ENCODE measurements around the gene EFNA3. TPM values are rescaled to one million over a fixed set of nuclear protein-coding genes. Genes with fewer than 3 reads are reported as not detected.

EFNA3 gene
- total RNA-seq, 4 donors from 2014 or later, result 0.55 to 1.8 (median 1.6) TPM; not detected in 1

DNA sequence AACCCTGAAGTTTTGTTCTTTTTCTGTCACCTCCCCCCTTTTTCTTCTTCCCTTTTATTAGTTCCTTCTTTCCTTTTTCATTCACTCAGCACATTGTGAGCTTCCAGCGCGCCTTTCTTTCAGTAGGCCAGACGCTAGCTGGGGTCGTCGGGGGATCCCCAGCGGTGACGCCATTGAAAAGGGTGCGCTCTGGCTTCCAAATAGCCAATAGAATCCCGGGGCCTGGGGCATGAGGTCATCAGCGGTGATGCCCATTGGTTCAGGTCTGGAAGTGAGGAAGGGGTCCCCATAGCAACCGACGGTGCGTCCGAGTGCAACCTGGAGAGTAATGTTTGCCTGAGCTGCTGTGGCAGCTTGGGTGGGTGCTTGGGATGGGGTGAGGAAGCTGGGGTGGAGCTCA is 6.9 kb upstream of the EFNA3 start:
- TF ChIP-seq, protein P1, sequence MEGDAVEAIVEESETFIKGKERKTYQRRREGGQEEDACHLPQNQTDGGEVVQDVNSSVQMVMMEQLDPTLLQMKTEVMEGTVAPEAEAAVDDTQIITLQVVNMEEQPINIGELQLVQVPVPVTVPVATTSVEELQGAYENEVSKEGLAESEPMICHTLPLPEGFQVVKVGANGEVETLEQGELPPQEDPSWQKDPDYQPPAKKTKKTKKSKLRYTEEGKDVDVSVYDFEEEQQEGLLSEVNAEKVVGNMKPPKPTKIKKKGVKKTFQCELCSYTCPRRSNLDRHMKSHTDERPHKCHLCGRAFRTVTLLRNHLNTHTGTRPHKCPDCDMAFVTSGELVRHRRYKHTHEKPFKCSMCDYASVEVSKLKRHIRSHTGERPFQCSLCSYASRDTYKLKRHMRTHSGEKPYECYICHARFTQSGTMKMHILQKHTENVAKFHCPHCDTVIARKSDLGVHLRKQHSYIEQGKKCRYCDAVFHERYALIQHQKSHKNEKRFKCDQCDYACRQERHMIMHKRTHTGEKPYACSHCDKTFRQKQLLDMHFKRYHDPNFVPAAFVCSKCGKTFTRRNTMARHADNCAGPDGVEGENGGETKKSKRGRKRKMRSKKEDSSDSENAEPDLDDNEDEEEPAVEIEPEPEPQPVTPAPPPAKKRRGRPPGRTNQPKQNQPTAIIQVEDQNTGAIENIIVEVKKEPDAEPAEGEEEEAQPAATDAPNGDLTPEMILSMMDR (IDR thresholded peaks at IDR 0.05 in 4 of 5, conservative IDR thresholded peaks at IDR 0.05 in 1 of 5), result no peak
- no peak for TF ChIP-seq POLR2A (IDR thresholded peaks at IDR 0.05)
- Histone ChIP-seq H3K9me3 (no peaks in the 10 kb centered on the region), H3K36me3 (no peaks in the 10 kb centered on the region), H3K4me1 (peaks cover 5 to 11% of the 10 kb centered on the region in 2 donors), H3K27me3 (no peaks in the 10 kb centered on the region), H3K4me3 (no peak overlapping the region), H3K27ac (peak overlapping the region in 1 of 4 donors; percentile 67)
- DNase-seq, result no peak
- intact Hi-C loops (cut with DNase I; ENCODE audit: low total_unique reads) (no loop called here), in situ Hi-C loops (cut with MboI; ENCODE audit: low sequenced_read_pairs in 4 of 4) (loop anchor here in 1 of 4 donors (25.0 kb wide), 1 partner anchor 109 kb away; the partner anchor contains the start of genes CKS1B, PBXIP1, PYGO2 and SHC1)
- no peak for ATAC-seq

DNA sequence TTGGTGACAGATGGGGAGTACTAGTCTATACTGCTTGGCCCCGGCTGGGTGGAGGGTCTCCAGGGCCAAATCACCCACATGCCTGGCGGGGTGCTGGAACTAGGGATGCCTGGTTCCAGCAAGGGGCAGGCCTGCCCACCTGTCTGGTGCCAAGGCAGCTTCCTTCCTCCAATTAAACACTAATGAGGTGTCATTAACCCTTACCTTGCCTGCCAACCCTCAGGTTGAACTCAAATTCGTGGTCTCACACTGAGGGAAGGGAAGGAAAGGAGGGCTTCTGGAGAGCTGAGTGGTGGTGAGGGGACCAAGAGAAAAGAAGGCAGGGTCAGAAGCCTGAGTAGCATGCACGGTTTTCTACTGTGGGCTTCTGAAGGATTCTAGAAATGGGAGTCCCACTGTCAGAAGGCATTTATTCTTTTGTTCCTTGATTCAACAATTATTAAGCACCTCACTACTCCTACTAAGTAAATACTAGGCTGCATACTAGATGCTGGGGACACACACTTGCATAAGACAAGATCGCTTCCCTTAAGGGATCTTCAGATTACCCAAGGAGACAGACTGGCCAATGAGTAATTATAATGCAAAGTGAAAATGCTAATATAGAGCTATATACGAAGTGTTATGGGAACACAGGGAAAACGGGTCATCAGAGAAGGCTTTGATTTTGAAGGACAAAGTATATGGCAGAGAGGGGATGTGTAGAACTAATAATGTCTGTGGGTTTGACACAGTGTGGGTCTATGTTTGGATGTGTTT is 5.9 kb upstream of the EFNA3 start:
- no peaks in the 10 kb centered on the region for H3K27me3 ChIP-seq
- no peak overlapping the region for H3K4me3 ChIP-seq
- in situ Hi-C loops (cut with MboI; ENCODE audit: low sequenced_read_pairs in 4 of 4) (loop anchor here in 1 of 4 donors (25.0 kb wide), 1 partner anchor 110 kb away; the partner anchor contains the start of genes CKS1B, PBXIP1, PYGO2 and SHC1), intact Hi-C loops (cut with DNase I; ENCODE audit: low total_unique reads) (no loop called here)
- ATAC-seq, result no peak
- H3K4me1 ChIP-seq, result peaks cover 5 to 11% of the 10 kb centered on the region in 2 donors
- TF ChIP-seq, protein P1 (IDR thresholded peaks at IDR 0.05 in 4 of 5, conservative IDR thresholded peaks at IDR 0.05 in 1 of 5), result no peak
- no peak for TF ChIP-seq POLR2A (IDR thresholded peaks at IDR 0.05)
- H3K36me3 ChIP-seq, result no peaks in the 10 kb centered on the region
- no peak for DNase-seq
- no peak overlapping the region for H3K27ac ChIP-seq
- H3K9me3 ChIP-seq, result no peaks in the 10 kb centered on the region

DNA sequence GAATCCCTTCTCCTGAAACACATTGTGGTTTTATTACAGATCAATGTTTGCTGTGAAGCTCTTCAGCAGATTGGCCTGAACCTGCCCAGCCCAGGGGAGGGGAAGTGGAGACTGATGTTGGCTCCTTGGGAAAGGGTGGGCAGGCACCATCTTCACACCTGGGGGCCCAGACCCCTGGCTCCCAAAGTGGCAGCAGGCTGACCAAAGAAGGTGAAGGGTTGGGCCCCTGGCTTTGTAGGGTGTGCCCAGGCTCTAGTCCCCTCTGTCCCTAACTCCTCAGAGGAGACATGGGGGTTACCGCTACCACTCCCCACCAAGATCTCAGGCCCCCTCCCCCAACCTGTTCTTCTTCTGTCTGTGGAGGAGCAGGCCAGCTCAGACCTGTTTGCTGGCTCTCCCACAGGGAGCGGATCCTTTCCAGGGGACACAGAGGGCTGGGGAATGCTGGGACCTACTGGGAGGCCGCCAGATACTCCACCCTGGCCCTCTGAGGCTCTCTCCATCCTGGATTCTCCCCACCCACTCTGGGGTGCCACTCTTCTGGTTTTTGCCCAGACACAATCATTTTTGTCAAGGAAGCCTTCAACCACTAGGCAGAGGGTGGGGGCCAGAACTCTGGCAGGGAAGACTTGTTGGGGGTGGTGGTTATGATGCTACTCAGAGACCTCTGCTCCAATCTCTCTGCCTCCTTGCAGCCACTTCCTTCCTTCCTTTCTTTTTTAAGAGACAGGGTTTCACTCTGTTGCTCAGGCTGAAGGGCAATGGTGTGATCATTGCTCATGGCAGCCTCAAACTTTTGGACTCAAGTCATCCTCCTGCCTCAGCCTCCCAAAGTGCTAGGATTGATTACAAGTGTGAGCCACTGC is 5.0 kb upstream of the EFNA3 start:
- ATAC-seq, result no peak
- intact Hi-C loops (cut with DNase I; ENCODE audit: low total_unique reads), result no loop called here
- TF ChIP-seq, protein P1 (IDR thresholded peaks at IDR 0.05 in 4 of 5, conservative IDR thresholded peaks at IDR 0.05 in 1 of 5), result no peak
- no peak for TF ChIP-seq POLR2A (IDR thresholded peaks at IDR 0.05)

DNA sequence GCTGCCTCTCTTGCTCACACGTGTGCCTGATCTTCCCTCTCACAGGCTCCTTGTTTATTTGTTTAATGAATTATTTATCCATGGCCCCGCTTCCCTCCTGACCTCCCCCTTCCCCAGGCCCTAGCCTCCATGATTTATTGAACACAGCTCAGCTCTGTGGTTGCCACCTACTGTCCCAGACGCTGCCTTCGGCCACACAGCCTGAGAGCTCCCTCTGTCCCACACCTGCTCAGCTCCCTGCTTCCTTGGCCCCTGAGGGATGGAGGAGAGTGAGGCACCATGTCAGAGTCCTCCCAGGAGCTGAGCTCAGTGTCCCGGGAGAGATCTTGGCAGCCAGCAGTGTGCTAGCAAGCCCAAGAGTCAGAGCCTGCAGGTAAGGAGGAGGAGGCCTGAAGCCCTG is 3.1 kb upstream of the EFNA3 start:
- H3K27me3 ChIP-seq, result peaks cover 16 to 17% (median 17%) of the 10 kb centered on the region in 3 donors
- no peaks in the 10 kb centered on the region for H3K9me3 ChIP-seq
- intact Hi-C loops (cut with DNase I; ENCODE audit: low total_unique reads), result no loop called here

More for the DNA sequence above, 5.0 kb upstream of the EFNA3 start:
- Histone ChIP-seq H3K27me3 (no peaks in the 10 kb centered on the region), H3K4me3 (no peak overlapping the region), H3K9me3 (no peaks in the 10 kb centered on the region), H3K4me1 (peaks cover 7 to 11% of the 10 kb centered on the region in 2 donors), H3K36me3 (no peaks in the 10 kb centered on the region), H3K27ac (no peak overlapping the region)
- in situ Hi-C loops (cut with MboI; ENCODE audit: low sequenced_read_pairs in 4 of 4), result loop anchor here in 1 of 4 donors (25.0 kb wide), 1 partner anchor 111 kb away; the partner anchor contains the start of genes CKS1B, PBXIP1, PYGO2 and SHC1
- DNase-seq, result no peak

More for the DNA sequence above, 3.1 kb upstream of the EFNA3 start:
- DNase-seq (no peak), ATAC-seq (no peak)
- Histone ChIP-seq H3K4me1 (peaks cover 20 to 23% of the 10 kb centered on the region in 2 donors), H3K27ac (no peak overlapping the region), H3K36me3 (no peaks in the 10 kb centered on the region), H3K4me3 (no peak overlapping the region)
- TF ChIP-seq POLR2A (IDR thresholded peaks at IDR 0.05), result no peak
- TF ChIP-seq, protein P1 (IDR thresholded peaks at IDR 0.05 in 4 of 5, conservative IDR thresholded peaks at IDR 0.05 in 1 of 5), result no peak
- in situ Hi-C loops (cut with MboI; ENCODE audit: low sequenced_read_pairs in 4 of 4), result no loop called here

All from gastrocnemius medialis (tissue), 4 donors.